Aortic smooth muscle cell (primary cell): ENCODE measurements around the gene DNM1. TPM values are rescaled to one million over a fixed set of nuclear protein-coding genes. Genes with fewer than 3 reads are reported as not detected.

Experiments
- total RNA-seq: library from RNA; depleted of rRNA; stranded (reverse); fragments of >200 nt; gene quantifications from 2 replicates; pipeline ENCODE4 v1.2.3, GENCODE V29; 2014

DNM1 gene
- total RNA-seq: 1.1 and 3.0 TPM in 2 replicates

DNA sequence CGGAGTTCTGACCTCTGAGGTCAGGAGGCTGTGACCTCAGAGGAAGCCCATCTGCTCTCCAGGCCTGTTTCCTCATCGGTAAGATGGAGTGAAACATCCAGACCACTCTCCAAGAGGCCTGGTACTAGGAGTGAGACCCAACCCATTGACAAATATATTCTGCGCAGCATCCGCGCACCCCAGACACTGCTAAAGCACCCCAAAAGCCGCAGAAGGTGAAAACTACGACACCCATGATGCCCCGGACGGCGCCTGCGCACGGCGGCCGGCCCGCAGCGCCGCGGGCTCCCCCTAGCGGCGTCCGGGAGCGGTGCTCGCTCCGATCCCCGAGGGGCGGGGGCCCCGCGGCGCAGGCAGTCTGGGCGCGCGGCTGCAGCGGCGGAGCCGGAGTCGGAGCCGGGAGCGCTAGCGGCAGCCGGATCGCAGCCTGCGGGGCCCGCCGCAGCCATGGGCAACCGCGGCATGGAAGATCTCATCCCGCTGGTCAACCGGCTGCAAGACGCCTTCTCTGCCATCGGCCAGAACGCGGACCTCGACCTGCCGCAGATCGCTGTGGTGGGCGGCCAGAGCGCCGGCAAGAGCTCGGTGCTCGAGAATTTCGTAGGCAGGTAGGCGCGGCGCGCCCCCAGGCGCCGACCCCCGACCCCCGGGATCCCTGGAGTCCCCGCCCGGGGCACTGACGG, at the start of gene DNM1:
Gene DNM1 (plus strand): TSS at position 356 of the 683 bp plus-strand sequence. CDS start 92 bp downstream, at position 448.

GRCh38 chr9:128159784-128160602, 43.2 kb upstream of the DNM1 start, which contains the start of gene BBLN:
Gene BBLN (plus strand): TSS chr9:128160265. CDS start chr9:128160408, 143 bp downstream.

DNA sequence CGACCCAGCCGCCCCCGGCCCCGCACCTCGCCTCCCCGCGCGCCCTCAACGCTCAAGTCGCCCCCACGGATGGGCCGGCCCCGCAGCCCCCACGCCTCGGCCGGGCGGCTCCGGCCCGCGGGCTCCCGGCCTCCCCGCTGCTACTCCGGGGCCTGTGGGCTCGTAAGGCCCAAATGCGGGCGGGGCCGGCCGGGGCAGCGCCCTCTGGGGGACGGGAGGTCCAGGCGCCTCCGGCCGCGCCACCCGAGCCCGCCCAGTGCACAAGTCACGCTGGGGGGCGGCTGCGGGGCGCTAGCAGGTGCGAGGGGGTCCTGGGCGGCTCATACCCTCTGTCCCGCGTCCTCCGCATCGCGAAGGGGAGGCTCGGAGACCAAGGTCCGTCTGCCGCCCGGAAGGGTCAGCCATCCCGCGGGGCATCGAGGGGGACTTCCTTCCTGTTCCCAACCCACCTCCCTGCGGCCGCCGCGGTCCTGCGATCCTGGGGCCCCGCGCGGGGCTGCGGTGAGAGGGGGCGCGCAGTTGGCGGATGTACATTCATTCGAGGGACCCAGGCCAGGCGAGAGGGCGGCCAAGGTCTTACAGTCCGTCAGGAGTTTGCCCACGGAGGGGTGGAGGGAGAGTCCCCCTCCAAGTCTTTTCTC, 11.7 kb upstream of the DNM1 start, which contains the start of gene CIZ1:
Gene CIZ1 (minus strand): TSS at position 167 of the 641 bp plus-strand sequence. CDS start 715 bp downstream, outside the sequence.

GRCh38 chr9:128275198-128276007, 72.2 kb downstream of the DNM1 start, which contains the start of gene GOLGA2:
Gene GOLGA2 (minus strand): TSS chr9:128276007. CDS start chr9:128275976, 31 bp downstream.

GRCh38 chr9:128276008-128276573, 72.9 kb downstream of the DNM1 start, which contains the start of gene SWI5:
Gene SWI5 (plus strand): TSS chr9:128276276.

Other genes with a start within 250 kb of the DNM1 start
- gene EEIG1, start 222.4 kb upstream of the DNM1 start, total RNA-seq: 13.5 and 18.7 TPM in 2 replicates
- gene NAIF1, start 136.1 kb upstream of the DNM1 start, total RNA-seq: 9.8 and 10.8 TPM in 2 replicates
- gene SLC25A25, start 135.1 kb upstream of the DNM1 start, total RNA-seq: 33.6 and 36.2 TPM in 2 replicates
- gene PTGES2, start 75.7 kb upstream of the DNM1 start, total RNA-seq: 66.3 and 76.8 TPM in 2 replicates
- not detected in 2 replicates for gene LCN2, start 53.9 kb upstream of the DNM1 start, total RNA-seq
- gene BBLN, start 43.1 kb upstream of the DNM1 start, total RNA-seq: 39.2 and 45.1 TPM in 2 replicates
- 18.4 and 31.7 TPM in 2 replicates for gene CIZ1, start 11.8 kb upstream of the DNM1 start, total RNA-seq
- 175 and 190 TPM in 2 replicates for gene GOLGA2, start 72.6 kb downstream of the DNM1 start, total RNA-seq
- gene SWI5, start 72.9 kb downstream of the DNM1 start, total RNA-seq: 43.5 and 48.9 TPM in 2 replicates
- 20.2 and 22.5 TPM in 2 replicates for gene TRUB2, start 119.1 kb downstream of the DNM1 start, total RNA-seq
- 20.6 and 22.8 TPM in 2 replicates for gene COQ4, start 119.5 kb downstream of the DNM1 start, total RNA-seq
- 18.6 and 21.1 TPM in 2 replicates for gene SLC27A4, start 137.1 kb downstream of the DNM1 start, total RNA-seq
- 32.2 and 40.7 TPM in 2 replicates for gene URM1, start 168.0 kb downstream of the DNM1 start, total RNA-seq
- gene CERCAM, start 217.5 kb downstream of the DNM1 start, total RNA-seq: 67.5 and 84.1 TPM in 2 replicates